Central memory CD8-positive, alpha-beta T cell (primary cell): ENCODE measurements around the gene APOBEC2.

Experiments
- ATAC-seq: fragments of 150-1000 bp; cut with Tn5 transposase; replicated peaks from 2 replicates; pipeline ENCODE4 v1.10.0; 2022; ENCODE audit warnings: mild to moderate bottlenecking, moderate FRiP score, moderate number of reproducible peaks; ENCODE audit not compliant: poor library complexity, severe bottlenecking; ENCODE audit errors: extremely low read depth
- DNase-seq, 2 donors: peaks; one replicate each; pipeline ENCODE4 v3.0.0; 2021; ENCODE audit warnings: low spot score in 2 of 2
- H3K27ac Mint-ChIP-seq: one replicate; pipeline ENCODE4 v1.8.0; 2022; ENCODE audit warnings: low read depth, mild to moderate bottlenecking, moderate library complexity, mixed read lengths
- H3K27me3 Mint-ChIP-seq: one replicate; pipeline ENCODE4 v1.8.0; 2022; ENCODE audit warnings: mixed read lengths
- H3K36me3 Mint-ChIP-seq: one replicate; pipeline ENCODE4 v1.8.0; 2022; ENCODE audit warnings: mild to moderate bottlenecking, moderate library complexity, mixed read lengths; ENCODE audit not compliant: insufficient read depth
- H3K4me1 Mint-ChIP-seq: one replicate; pipeline ENCODE4 v1.8.0; 2022; ENCODE audit warnings: mixed read lengths
- H3K4me3 Mint-ChIP-seq: one replicate; pipeline ENCODE4 v1.8.0; 2022; ENCODE audit warnings: mild to moderate bottlenecking, moderate library complexity, mixed read lengths
- H3K9me3 Mint-ChIP-seq: one replicate; pipeline ENCODE4 v1.8.0; 2022; ENCODE audit warnings: mixed read lengths

APOBEC2 gene

GRCh38 chr6:41040101-41040939 is 12.7 kb upstream of the APOBEC2 start:
- Mint-ChIP-seq H3K4me3 (no peak overlapping the region), H3K27ac (no peak overlapping the region), H3K36me3 (no peaks in the 10 kb centered on the region), H3K4me1 (no peaks in the 10 kb centered on the region), H3K9me3 (no peaks in the 10 kb centered on the region), H3K27me3 (no peaks in the 10 kb centered on the region)
- ATAC-seq: no peak
- no peak for DNase-seq

GRCh38 chr6:41040940-41041536 is 12.0 kb upstream of the APOBEC2 start:
- no peak overlapping the region for H3K4me3 Mint-ChIP-seq
- no peaks in the 10 kb centered on the region for H3K4me1 Mint-ChIP-seq
- DNase-seq: no peak
- no peaks in the 10 kb centered on the region for H3K9me3 Mint-ChIP-seq
- ATAC-seq: no peak
- no peak overlapping the region for H3K27ac Mint-ChIP-seq
- H3K27me3 Mint-ChIP-seq: no peaks in the 10 kb centered on the region
- no peaks in the 10 kb centered on the region for H3K36me3 Mint-ChIP-seq

- DNase-seq: no peak
- Mint-ChIP-seq H3K27me3 (no peaks in the 10 kb centered on the region), H3K4me1 (no peaks in the 10 kb centered on the region), H3K9me3 (no peaks in the 10 kb centered on the region), H3K4me3 (no peak within 1 kb of the TSS), H3K27ac (peak within 1 kb of the TSS; percentile 47), H3K36me3 (no peaks in the 10 kb centered on the region)
- ATAC-seq: no peak
These were observed 10.6 kb upstream of the APOBEC2 start, which contains the start of gene TSPO2 for GRCh38 chr6:41042226-41043055. Gene TSPO2, plus strand, starts transcription at chr6:41042467. Its CDS starts 519 bp downstream, at chr6:41042986.

- DNase-seq (no peak), ATAC-seq (no peak)
- H3K4me1 Mint-ChIP-seq: no peaks in the 10 kb centered on the region
- H3K27me3 Mint-ChIP-seq: no peaks in the 10 kb centered on the region
- H3K36me3 Mint-ChIP-seq: no peaks in the 10 kb centered on the region
- no peak overlapping the region for H3K4me3 Mint-ChIP-seq
- no peak overlapping the region for H3K27ac Mint-ChIP-seq
- H3K9me3 Mint-ChIP-seq: no peaks in the 10 kb centered on the region
These were observed 9.9 kb upstream of the APOBEC2 start for GRCh38 chr6:41043151-41043550.

GRCh38 chr6:41045664-41046063 is 7.3 kb upstream of the APOBEC2 start:
- ATAC-seq: no peak
- DNase-seq: no peak
- Mint-ChIP-seq H3K27me3 (no peaks in the 10 kb centered on the region), H3K9me3 (no peaks in the 10 kb centered on the region), H3K27ac (no peak overlapping the region), H3K4me3 (no peak overlapping the region), H3K36me3 (no peaks in the 10 kb centered on the region), H3K4me1 (no peaks in the 10 kb centered on the region)

GRCh38 chr6:41046084-41046483 is 6.9 kb upstream of the APOBEC2 start:
- Mint-ChIP-seq H3K4me3 (no peak overlapping the region), H3K27me3 (no peaks in the 10 kb centered on the region), H3K9me3 (no peaks in the 10 kb centered on the region), H3K27ac (no peak overlapping the region), H3K36me3 (no peaks in the 10 kb centered on the region), H3K4me1 (no peaks in the 10 kb centered on the region)
- ATAC-seq (no peak), DNase-seq (no peak)

- Mint-ChIP-seq H3K9me3 (no peaks in the 10 kb centered on the region), H3K27ac (no peak overlapping the region), H3K4me3 (no peak overlapping the region), H3K27me3 (no peaks in the 10 kb centered on the region), H3K4me1 (peaks cover 7% of the 10 kb centered on the region), H3K36me3 (no peaks in the 10 kb centered on the region)
- DNase-seq (no peak), ATAC-seq (no peak)
These were observed 5.7 kb upstream of the APOBEC2 start for GRCh38 chr6:41047306-41047705.

GRCh38 chr6:41047745-41048732 is 5.0 kb upstream of the APOBEC2 start:
- DNase-seq (no peak), ATAC-seq (no peak)
- no peaks in the 10 kb centered on the region for H3K9me3 Mint-ChIP-seq
- H3K27me3 Mint-ChIP-seq: no peaks in the 10 kb centered on the region
- H3K36me3 Mint-ChIP-seq: no peaks in the 10 kb centered on the region
- no peak overlapping the region for H3K4me3 Mint-ChIP-seq
- peaks cover 12% of the 10 kb centered on the region for H3K4me1 Mint-ChIP-seq
- H3K27ac Mint-ChIP-seq: no peak overlapping the region

GRCh38 chr6:41049521-41049920 is 3.5 kb upstream of the APOBEC2 start:
- Mint-ChIP-seq H3K4me3 (no peak overlapping the region), H3K4me1 (peaks cover 12% of the 10 kb centered on the region), H3K36me3 (peaks cover 2% of the 10 kb centered on the region), H3K9me3 (no peaks in the 10 kb centered on the region), H3K27me3 (no peaks in the 10 kb centered on the region), H3K27ac (no peak overlapping the region)
- no peak for ATAC-seq
- no peak for DNase-seq

GRCh38 chr6:41049955-41050354 is 3.0 kb upstream of the APOBEC2 start:
- ATAC-seq: no peak
- Mint-ChIP-seq H3K9me3 (no peaks in the 10 kb centered on the region), H3K36me3 (peaks cover 3% of the 10 kb centered on the region), H3K27me3 (no peaks in the 10 kb centered on the region), H3K4me1 (peaks cover 12% of the 10 kb centered on the region), H3K4me3 (no peak overlapping the region), H3K27ac (no peak overlapping the region)
- DNase-seq: no peak

GRCh38 chr6:41050536-41050935 is 2.5 kb upstream of the APOBEC2 start:
- H3K9me3 Mint-ChIP-seq: no peaks in the 10 kb centered on the region
- no peaks in the 10 kb centered on the region for H3K27me3 Mint-ChIP-seq
- peaks cover 12% of the 10 kb centered on the region for H3K4me1 Mint-ChIP-seq
- DNase-seq (no peak), ATAC-seq (no peak)
- peaks cover 3% of the 10 kb centered on the region for H3K36me3 Mint-ChIP-seq
- no peak overlapping the region for H3K27ac Mint-ChIP-seq
- no peak overlapping the region for H3K4me3 Mint-ChIP-seq

- Mint-ChIP-seq H3K4me3 (no peak overlapping the region), H3K27ac (peak overlapping the region; percentile 11)
These were observed 1.1 kb upstream of the APOBEC2 start for GRCh38 chr6:41051873-41052272.

More at GRCh38 chr6:41051873-41052272, 1.1 kb upstream of the APOBEC2 start:
- H3K9me3 Mint-ChIP-seq: no peaks in the 10 kb centered on the region
- H3K4me1 Mint-ChIP-seq: peaks cover 12% of the 10 kb centered on the region
- no peaks in the 10 kb centered on the region for H3K27me3 Mint-ChIP-seq
- no peak for ATAC-seq
- H3K36me3 Mint-ChIP-seq: peaks cover 3% of the 10 kb centered on the region
- no peak for DNase-seq
